Measurements from ENCODE around the gene RPS6KA5.
"Not testable (repeated sequence)": the region's sequence is repeated elsewhere in the genome, so short reads cannot be mapped to it uniquely, and the experiment has no call there.

RPS6KA5 gene

DNA sequence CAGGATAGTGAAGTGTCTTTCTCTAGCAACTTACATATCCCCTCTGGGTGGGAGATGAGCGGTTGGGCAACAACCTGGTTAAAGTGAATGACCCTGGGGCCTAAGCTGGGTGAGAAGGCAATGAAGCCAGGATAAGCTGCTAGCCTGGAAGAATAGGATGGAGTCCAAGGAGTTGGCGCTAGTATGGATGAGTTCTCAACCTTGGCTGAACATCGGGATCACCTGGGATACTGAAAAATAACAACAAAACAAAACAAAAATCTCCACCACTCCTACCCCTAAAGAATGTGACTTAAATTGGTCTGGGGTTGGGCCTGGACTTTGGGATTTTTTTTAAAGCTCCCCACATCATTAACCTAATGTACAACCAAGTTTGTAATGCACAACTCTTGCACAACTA, 4.8 kb upstream of the RPS6KA5 start:
- no peak for DNase-seq (ENCODE audit: low read depth)

DNA sequence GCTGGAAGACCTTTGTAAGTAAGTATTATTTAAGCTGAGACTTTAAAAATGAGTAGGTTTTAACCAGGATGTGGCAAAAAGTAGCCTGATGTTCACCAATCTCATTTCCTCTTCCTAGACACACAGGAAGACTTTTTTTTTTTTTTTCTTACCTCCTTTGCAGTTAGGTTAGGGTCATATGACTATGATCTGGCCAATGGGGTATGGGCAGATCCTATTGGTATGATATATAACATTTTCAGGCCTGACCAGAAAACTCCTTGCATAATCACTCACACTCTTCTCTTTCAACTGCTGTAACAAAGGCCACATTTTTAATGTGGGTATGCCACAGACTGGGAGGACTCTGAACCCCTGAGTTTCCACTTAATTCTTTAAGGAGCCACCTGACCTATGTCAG, 2.7 kb upstream of the RPS6KA5 start:
- no peak for DNase-seq (ENCODE audit: low read depth)

DNA sequence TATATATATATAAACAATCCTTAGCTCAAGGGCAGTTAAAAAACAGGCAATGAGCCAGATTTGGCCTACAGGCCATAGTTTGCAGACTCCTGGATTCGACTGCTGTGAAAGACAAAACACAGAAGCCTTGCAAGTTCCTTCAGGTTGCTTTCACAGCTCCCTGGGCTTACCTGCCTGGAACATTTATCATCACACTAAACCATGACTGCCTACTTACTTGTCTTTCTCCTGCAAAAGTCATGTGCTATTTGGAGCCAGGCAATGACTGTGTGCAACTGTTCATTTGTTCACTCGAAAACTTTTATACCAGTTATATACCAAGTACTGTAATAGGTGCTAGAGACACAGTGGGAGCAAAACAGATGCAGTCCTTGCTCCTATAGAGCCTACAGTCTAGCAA, 2.2 kb upstream of the RPS6KA5 start:
- DNase-seq (ENCODE audit: low read depth): no peak

DNA sequence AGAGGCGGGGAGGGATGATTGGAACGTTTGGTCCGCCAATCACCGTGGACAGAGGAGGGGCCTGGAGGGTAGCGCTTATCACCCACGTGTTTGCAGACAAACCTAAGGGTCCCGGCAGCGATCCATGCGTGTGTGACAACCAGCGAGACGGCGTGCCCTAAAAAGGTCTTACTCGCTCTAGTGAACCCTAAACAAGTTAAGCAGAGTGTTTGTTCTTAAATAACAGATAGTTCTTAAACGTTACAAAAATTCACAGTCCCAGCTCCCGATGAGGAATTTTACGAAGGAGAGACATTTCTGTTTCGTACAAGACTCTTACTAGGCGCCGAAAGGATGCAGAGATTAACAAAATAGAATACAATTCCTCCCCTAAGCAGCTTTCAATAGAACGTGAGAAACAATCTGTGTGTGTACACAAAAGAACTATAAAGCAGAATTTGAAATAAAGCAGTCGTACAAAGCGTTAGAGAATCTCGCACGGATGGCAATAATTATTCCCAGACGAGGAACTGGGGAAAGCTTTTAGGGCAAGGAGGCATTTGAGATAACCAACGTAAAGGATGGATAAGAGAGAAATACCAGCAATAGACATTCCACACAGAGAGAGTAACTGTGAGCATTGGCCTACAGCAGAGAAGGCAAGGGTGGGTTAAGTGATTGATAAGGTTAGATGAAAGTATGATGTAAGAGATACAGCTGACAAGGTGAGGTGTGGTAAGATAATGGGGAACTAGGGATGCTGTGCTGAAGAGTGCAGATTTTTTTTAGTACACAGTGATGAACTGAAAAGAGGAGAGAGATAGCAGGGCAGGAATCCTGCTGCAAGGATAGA, 831 bp upstream of the RPS6KA5 start:
- DNase-seq (ENCODE audit: low read depth): no peak

DNA sequence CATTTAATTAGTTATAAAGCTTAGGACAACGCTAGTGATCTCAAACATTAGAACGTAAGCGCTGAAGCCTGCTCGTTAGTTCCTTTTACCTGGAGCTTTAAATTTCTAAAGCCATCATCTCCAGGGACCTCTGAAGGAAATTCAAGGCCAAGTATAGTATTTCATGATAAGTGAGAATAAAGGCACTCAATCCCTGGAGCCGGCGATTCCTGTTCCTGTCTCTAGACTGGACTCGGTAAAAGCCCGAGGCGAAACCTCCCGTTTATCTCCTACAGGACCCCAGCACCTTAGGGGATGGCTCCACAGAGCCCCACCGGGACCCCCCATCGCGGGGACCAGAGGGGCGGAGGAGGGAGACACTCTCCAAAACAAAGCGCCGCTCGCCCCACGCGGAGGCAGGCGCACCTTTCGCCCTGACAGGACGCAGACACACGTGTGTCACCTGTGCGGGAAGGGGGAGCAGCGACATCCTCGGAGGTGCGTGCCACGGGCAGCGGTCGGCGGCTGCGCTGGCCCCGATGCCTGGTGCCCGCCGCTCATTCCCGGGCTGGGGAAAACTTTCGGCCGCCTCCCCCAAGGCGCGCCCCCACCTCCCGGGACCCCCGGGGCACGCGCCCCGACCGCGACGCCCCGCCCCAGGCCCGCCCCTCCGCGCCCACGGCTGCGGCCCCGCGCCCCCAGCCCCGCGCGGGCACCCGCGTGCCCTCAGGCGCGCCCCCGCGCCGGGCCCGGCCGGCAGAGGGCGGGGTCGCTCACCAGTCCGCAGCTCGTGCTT, 678 bp downstream of the RPS6KA5 start:
- DNase-seq (ENCODE audit: low read depth): no peak

DNA sequence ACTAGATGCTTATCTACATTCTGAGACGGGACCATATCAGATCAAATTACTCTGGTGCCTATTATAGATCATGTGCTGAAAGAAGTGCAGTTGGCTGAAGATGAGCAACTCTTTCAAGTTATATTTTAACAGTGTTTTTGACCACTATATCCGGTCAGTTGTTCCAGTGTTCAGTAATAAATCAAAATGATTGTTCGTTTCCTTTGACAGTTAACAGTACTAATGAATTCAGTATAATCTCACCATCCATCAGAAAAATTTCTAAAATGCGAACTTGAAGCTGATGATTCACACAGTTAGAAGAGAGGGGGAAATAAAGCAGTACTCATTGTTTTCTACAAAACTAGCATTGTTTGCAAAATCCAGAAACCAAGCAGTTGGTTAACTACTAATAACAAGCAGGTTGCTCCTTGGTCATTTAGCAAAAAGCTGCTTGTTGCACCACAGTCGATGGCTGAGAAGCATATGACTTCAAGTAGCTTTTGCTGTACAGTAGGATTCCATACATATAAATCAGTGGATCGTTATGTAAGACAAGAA, 2.3 kb downstream of the RPS6KA5 start:
- no peak for DNase-seq (ENCODE audit: low read depth)

DNA sequence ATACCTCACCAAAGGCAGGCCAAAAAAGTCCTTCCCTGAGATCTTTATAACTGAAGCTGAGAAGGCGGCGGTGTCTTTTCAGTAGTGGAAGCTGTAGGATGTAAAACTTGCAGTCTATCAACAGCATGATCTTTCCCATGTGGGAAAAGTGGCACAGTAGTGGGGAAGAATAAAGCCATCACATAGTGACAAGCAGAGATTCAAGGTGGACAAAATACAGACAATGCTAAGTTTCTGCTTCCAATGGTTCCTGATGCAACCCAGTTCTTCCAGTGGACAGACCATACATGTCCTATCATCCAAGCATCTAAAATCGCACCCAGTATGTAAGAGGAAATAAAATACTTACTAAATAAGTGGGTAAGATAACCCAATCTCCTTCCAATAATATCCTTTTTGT, 4.1 kb downstream of the RPS6KA5 start:
- DNase-seq (ENCODE audit: low read depth): no peak

DNA sequence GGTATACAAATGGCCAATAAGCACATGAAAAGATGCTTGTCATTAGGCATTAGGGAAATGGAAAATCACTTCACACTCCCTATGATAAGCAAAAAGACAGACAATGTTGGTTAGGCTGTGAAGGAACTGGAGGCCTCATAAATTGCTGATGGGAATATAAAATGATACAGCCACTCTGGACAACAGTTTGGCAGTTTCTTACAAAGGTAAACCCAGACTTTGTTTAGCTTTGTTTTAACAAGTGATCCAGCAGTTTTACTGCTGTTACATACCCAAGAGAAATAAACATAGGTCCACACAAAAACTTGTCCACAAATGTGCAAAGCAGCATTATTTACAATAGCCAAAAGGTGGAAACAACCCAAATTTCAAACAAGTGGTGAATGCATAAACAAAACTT, 5.4 kb downstream of the RPS6KA5 start:
- no peak for DNase-seq (ENCODE audit: low read depth)

DNA sequence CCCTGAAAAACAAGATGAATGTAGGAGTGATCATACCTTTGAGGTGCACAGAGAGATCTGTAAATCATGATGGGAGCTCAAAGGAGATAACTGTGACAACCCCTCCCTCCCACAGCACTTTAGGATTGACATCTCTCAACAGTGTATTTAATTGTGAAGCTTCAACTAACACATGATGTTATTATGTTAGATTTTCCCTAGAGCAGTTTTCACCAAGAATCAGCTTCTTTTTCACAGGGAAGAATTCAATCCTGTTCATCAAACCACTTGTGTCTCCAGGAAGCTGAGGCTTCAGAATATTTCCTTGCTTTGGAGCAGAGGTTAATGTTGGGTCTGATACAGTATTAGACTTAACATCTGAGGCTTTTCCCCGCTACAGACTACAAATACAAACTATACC, 11.8 kb downstream of the RPS6KA5 start:
- no peak for DNase-seq (ENCODE audit: low read depth)

DNA sequence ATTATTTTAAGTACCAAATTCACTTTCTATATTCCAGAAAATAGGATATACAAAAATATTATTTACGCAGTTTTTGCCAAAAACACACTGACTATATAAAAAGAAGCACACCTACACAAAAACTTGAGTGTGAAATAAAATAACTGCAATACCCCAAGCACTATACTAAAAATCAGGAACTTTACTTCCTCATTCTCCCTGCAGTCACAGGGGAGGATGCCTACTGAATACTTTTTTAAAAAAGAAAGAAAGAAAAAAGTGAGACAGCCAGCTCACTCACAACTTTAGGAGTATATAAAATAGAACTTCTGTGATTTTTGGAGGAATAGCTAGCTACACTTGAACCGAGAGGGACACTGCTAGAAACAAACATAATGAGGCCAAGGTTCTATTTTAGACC, 12.2 kb downstream of the RPS6KA5 start:
- no peak for DNase-seq (ENCODE audit: low read depth)

DNA sequence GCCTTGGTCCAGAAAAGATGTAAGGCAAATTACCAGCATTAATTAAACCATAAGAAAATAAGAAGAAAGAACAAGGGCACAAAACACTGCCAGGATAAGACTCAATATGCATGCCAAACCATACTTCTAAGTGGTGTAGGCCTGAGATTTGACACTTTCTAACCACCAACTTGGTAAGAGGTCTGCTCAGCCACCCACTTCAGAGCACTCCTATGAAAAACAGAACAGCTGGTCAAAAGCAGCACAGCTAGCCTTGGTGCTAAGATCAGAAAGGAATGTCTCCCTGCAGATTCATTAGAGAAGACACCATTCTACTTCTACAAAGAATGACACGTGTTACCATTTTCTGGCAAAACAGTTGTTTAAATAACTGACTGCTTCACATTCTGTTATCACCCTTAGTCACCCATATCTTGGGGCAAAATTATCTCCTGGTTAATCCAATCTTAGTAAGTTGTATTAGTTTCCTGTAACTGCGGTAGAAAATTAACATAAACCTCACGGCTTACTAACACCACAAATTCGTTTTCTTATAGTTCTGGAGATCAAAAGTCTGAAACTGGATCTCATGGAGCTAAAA, 13.2 kb downstream of the RPS6KA5 start:
- DNase-seq (ENCODE audit: low read depth): no peak

DNA sequence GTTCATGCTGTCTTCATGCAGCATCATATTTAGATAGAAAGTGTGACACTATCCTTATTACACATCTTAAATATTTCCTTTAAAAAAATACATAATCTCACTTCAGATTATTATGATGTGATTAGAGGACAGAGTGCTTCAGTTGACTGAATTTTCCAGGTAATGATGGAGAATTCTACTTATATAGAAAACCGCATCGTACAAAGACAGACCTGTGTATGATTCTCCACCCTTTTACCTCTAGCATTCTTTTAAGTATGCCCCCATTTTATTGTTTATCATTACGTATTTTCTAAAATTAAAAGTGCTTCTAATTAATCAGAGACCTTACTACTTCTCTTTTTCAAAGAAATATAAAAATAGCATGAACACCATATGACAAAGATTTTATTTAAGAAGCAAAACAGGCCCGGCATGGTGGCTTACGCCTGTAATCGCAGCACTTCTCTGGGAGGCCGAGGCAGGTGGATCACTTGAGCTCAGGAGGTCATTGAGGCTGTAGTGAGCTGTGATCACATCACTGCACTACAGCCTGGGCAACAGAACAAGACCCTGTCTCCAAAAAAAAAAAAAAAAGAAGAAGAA, 13.9 kb downstream of the RPS6KA5 start:
- no peak for DNase-seq (ENCODE audit: low read depth)

DNA sequence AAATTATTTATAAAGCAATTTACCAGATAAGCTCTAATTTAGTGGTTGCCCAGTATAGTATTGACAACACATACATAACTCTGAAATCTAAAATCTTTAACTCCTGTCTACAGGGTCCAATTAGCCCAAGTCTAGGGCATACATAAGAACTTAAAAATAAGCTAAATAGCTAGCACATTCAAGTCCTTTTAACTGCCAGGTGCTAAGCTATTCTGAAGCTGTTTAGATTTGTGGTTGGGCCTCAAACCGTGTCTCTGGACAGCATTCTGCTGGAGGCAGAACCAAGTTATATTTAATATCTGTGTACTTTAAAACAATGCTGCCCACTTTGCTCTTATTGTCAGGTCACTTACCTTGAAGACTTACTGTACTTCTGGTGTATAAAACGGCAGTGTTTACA, 19.0 kb downstream of the RPS6KA5 start:
- no peak for DNase-seq (ENCODE audit: low read depth)

DNA sequence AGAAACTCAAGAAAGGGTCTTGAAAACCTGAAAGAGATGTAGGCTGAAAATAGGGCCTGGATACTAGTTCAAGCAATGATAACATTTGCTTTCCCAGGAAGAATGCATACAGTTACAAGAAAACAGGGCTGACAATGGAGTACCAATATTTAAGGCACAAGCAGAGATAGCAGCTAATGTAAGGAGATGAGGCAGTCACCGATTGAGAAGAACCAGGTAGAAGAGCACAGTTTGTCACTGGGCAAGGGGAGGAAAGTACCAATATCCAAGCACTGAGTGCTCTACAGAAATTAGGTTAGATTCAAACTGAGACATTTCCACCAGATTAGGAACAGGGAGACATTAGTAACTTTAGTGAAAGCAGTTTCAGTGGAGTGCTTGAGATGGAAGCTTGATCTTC, 19.9 kb downstream of the RPS6KA5 start:
- no peak for DNase-seq (ENCODE audit: low read depth)

DNA sequence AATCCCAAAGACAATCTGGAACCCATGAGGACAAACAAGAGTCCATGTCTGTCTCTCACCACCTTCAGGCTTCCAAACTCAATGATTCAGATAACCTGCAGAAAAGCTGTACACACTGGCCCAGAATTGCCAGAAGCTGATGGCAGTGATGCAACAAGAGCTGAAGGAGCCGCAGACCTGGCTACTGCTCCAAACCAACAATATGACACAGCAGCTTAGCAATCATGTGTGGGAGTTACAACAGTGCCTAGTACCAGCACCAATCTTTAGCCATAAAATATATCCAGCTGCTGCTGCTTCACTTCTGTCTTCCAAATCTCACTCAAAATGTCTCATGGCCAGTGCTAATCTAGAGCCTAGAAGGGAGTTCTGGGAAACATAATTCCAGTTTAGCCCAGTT, 22.0 kb downstream of the RPS6KA5 start:
- no peak for DNase-seq (ENCODE audit: low read depth)

DNA sequence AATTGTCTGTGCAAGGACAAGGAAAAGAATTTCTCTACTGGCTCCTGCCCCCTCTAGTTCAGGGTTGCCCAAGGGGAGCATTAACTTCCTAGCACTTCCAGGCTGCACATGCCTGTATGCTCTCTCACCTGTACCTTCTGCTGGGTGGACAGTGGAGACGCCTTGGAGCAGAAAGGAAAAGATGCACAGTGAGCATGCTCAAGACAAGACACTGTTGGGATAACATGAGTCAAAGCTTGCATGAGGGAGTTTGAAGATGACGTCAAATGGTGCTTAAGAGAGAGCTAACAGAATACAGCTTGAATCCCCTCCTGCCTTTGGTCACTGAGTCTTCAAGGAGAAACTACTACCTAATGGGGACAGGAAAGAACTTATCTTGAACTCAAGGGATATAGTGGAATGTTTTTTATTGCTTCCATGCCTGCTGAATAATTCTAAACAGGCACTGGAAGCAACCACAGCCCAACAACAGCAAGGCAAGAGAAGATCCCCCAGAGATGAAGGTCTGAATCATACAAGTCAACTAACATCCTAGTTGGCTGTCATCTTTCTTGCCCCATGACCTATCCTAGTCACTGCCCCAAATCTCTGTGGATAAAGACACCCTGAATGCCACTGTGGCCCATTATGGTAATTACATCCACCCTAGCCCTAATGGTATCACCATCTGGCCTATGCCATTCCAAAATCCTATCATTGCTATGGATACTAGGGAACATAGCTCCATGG, 23.5 kb downstream of the RPS6KA5 start:
- DNase-seq (ENCODE audit: low read depth): no peak

DNA sequence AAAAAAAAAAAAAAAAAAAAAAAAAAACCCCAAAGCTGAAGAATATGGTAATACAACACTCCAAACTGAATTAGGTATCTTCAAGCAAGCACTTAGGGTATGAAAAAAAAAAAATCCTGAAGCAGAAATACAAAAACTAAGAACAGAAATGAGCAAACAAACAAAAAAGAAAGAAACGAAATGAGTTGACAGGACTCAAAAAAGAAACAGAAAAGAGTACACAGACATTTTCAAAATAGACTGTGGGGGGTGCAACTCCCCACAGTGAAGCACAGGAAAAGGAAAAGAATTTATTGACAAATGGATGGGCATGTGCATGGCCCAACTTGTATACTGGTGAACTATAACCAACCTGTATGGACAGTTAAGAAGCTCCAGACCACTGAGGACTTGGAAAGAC, 24.6 kb downstream of the RPS6KA5 start:
- no peak for DNase-seq (ENCODE audit: low read depth)

DNA sequence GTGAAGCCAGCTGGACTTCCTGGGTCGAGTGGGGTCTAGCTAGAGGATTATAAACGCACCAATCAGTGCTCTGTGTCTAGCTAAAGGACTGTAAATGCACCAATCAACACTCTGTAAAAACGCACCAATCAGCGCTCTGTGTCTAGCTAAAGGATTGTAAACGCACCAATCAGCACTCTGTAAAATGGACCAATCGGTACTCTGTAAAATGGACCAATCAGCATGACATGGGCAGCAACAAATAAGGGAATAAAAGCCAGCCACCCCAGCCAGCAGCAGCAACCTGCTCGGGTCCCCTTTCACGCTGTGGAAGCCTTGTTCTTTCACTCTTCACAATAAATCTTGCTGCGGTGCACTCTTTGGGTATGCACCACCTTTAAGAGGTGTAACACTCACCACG, 26.1 kb downstream of the RPS6KA5 start:
- not testable (repeated sequence) for DNase-seq (ENCODE audit: low read depth)

DNA sequence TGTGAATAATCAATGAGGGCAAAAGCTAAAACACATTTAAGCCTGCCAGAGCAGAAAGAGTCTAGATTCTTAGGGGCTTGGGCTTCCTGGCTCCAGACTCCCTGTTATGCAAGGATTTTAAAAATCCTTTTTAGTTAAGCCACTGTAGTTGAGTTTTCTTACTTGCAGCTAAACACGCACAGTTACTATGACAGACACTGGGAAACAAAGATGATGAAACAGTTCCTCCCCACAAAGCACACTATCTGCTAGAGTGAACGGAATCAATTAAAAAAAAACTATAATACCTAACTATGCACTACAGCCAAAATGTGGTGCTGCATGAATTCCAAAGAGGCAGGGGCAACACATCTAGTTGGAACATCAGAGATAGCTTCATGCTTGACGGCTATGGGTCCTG, 28.2 kb downstream of the RPS6KA5 start:
- DNase-seq (ENCODE audit: low read depth): no peak

DNA sequence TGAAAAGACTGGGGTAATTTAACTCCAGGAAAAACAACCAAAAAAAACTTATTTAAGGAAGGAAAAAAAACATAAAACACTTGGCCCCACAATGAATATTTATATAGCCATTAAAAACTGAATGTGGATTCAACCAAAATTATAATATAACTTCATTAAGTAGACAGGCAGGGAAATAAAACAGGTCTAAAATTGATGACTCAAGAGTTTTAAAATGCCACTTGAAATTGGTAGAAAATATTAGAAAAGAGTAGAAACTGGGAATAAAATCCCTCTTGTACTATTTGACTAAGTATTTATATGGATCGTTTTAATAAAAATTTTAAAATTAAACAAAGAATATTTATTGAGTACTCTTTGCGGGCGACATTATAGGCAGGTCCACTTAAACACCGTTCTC, 28.8 kb downstream of the RPS6KA5 start:
- DNase-seq (ENCODE audit: low read depth): no peak

DNA sequence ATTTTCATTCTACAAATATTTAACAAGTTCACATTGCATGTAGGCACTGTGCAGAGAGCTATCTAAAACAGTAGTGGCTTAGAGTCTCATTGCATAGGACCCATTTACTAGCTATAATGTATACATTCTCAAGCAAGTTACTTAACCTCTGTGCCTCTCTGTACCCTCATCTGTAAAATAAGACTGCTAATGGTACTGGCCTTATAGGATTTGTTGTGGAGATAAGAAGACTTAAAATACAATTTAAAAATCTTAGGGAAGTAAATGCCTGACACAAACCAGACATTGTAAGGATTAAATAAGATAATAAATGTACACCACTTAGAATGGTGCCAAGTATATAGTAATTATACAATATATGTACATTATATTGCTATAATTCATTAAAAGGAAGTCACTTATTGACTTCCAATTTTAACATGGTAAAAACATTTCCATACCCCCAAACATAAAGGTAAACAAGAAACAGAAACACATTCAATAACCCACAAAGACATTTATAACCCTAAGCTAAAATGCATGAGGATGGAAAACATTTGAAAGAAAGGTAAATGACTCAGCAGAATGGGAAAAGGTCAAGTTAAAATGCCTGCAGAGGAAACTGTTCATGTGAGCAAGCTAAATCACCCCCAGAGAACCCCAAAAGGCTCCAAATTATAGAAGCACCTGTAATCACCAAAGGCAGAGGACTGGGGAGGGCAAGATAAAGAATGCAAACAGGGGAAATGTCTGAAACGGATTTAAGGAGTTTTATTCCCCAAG, 30.8 kb downstream of the RPS6KA5 start:
- DNase-seq (ENCODE audit: low read depth): no peak

All from GM04503 (cell line).